ENCODE measurements around the gene IZUMO4.

IZUMO4 gene

GRCh38 chr19:2049741-2050348, 46.9 kb upstream of the IZUMO4 start:
- Histone ChIP-seq H3K36me3 (peaks cover 18% of the 10 kb centered on the region), H3K9me3 (no peaks in the 10 kb centered on the region), H3K27me3 (no peaks in the 10 kb centered on the region), H3K4me1 (peaks cover 7% of the 10 kb centered on the region), H3K4me3 (ENCODE audit: low read depth, low read length) (peak overlapping the region; percentile 92)
- peak; percentile 71 for DNase-seq
- TF ChIP-seq, protein P1, sequence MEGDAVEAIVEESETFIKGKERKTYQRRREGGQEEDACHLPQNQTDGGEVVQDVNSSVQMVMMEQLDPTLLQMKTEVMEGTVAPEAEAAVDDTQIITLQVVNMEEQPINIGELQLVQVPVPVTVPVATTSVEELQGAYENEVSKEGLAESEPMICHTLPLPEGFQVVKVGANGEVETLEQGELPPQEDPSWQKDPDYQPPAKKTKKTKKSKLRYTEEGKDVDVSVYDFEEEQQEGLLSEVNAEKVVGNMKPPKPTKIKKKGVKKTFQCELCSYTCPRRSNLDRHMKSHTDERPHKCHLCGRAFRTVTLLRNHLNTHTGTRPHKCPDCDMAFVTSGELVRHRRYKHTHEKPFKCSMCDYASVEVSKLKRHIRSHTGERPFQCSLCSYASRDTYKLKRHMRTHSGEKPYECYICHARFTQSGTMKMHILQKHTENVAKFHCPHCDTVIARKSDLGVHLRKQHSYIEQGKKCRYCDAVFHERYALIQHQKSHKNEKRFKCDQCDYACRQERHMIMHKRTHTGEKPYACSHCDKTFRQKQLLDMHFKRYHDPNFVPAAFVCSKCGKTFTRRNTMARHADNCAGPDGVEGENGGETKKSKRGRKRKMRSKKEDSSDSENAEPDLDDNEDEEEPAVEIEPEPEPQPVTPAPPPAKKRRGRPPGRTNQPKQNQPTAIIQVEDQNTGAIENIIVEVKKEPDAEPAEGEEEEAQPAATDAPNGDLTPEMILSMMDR (IDR thresholded peaks at IDR 0.05; ENCODE audit: low read depth, low read length) = no peak

GRCh38 chr19:2050349-2050990, 46.2 kb upstream of the IZUMO4 start:
- no peak for DNase-seq
- H3K36me3 ChIP-seq = peaks cover 17% of the 10 kb centered on the region
- TF ChIP-seq, protein P1 (IDR thresholded peaks at IDR 0.05; ENCODE audit: low read depth, low read length) = no peak
- H3K4me3 ChIP-seq (ENCODE audit: low read depth, low read length) = peak overlapping the region; percentile 92
- H3K4me1 ChIP-seq = peaks cover 7% of the 10 kb centered on the region
- H3K9me3 ChIP-seq = no peaks in the 10 kb centered on the region
- H3K27me3 ChIP-seq = no peaks in the 10 kb centered on the region

DNA sequence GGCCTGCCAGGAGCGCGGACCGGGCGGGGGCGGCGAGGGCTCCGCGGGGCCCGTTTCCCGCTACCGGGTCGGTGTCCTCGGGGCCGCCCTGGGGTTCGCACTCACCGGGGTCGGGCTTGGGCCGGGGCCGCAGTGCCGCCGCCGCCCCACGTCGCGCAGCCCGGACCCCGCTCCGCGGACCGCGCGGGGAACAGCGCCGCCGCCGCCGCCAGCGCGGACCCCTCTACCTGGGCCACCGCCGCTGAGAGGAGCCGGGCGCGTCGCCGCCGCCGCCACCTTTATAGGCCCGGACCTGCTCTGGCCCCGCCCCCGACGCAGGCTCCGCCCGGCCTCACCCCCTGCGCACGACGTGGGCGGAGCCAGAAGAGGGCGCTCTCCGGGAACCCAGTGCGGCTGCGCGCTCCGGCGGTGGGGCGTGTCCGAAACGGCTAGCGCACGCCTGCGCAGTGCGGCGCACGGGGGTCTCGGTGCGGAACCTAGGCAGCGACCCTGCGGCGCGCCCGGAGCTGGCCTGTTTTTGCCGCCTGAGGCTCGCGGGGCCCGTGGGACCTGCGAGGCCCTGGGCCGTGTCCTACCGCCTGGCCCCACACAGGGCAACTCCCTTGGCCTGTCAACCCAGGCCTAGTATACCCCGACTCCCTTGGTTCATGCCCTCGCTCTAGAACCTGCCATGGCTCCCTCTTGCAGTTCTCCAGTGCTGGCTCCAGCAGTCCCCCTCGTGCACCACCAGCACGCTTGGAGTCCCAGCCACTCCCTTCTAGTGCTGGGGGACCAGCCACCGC, 45.5 kb upstream of the IZUMO4 start, which contains the start of gene MKNK2:
TSS of gene MKNK2 (minus strand) at position 254 of the 782 bp plus-strand sequence. CDS start 393 bp downstream, outside the sequence.
- Histone ChIP-seq H3K9me3 (no peaks in the 10 kb centered on the region), H3K4me3 (ENCODE audit: low read depth, low read length) (peak within 1 kb of the TSS; percentile 92), H3K36me3 (peaks cover 10% of the 10 kb centered on the region), H3K27me3 (no peaks in the 10 kb centered on the region), H3K4me1 (peaks cover 7% of the 10 kb centered on the region)
- TF ChIP-seq, protein P1 (IDR thresholded peaks at IDR 0.05; ENCODE audit: low read depth, low read length) = peak; percentile 44
- peak; percentile 96 for DNase-seq

DNA sequence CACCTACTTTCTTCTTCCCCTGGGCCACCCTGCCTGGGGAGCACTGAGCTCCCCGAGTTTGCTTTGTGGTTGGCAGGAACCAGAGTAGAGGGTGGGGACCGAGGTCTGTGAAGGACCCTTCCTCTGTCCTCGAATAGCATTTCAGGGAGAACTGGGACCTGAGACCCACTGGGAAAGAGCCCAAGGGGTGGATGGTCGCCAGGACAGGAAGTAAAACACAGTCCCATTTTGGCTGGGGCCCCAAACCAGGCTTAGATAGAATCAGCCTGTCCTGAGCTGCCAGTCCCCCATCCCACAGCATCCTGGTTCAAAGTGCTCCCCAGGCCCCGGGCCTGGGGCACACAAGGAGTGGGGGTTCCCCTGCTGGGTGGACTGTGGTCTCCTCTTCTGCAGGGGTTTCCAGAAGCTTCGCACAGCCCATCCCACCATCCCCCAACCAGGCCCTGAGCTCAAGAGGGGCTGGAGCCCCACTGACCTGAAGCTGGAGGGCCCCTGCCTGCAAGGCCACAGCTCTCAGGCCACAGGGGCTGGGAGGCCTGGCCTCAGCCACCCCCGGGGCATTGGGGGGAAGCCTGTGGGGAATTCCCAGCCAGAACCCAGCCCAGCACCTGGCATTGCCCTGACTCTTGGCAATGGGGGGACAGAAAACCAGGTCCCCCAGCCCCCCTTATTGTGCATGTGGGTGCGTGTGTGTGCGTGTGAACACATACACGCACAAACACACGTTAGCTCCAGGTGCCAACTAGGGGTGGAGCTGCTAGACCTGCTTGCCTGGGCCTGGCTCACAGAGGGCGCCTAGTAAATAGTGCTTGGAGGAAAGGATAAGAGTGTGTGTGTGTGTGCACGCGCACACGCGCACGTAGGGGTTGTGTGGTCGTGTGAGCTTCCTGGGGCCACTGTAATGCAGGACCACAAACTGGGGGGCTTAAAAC, 44.7 kb upstream of the IZUMO4 start:
- no peak for DNase-seq
- TF ChIP-seq, protein P1 (IDR thresholded peaks at IDR 0.05; ENCODE audit: low read depth, low read length) = no peak
- H3K4me1 ChIP-seq = peaks cover 7% of the 10 kb centered on the region
- H3K9me3 ChIP-seq = no peaks in the 10 kb centered on the region
- H3K4me3 ChIP-seq (ENCODE audit: low read depth, low read length) = no peak overlapping the region; the same call in 1 of the 2 replicates
- no peaks in the 10 kb centered on the region for H3K27me3 ChIP-seq
- H3K36me3 ChIP-seq = peaks cover 9% of the 10 kb centered on the region; the same call in 1 of the 2 replicates

DNA sequence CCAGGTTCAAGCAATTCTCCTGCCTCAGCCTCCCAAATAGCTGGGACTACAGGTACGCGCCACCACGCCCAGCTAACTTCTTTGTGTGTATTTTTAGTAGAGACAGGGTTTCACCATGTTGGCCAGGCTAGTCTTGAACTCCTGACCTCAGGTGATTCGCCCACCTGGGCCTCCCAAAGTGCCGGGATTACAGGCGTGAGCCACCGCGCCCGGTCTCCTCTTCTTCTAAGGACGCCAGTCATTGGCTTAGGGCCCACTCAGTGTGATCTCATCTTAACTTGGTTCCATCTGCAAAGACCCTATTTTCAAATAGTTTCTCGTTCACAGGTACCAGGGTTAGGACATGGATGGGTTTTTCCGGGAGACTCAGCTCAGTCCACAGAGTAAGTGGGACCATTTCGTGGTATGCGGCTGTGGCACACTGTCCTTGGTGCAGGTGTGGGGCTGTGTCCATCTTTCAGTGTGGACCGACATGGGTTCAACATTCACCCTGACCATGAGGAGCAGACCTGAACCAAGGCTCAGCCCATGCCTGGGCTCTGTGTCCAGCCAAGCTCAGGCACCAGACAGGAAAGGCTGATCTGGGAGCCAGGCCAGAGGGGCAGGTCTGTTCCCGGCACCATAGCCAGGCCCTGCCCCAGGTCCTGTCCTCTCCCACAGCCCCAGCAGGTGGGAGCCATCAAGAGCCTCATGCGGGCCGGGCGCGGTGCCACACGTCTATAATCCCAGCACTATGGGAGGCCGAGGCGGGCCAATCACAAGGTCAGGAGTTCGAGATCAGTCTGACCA, 42.9 kb upstream of the IZUMO4 start:
- no peaks in the 10 kb centered on the region for H3K9me3 ChIP-seq
- TF ChIP-seq, protein P1 (IDR thresholded peaks at IDR 0.05; ENCODE audit: low read depth, low read length) = no peak
- peak; percentile 19 for DNase-seq
- no peak overlapping the region for H3K4me3 ChIP-seq (ENCODE audit: low read depth, low read length)
- H3K36me3 ChIP-seq = peaks cover 5% of the 10 kb centered on the region; the same call in 1 of the 2 replicates
- peaks cover 7% of the 10 kb centered on the region for H3K4me1 ChIP-seq
- H3K27me3 ChIP-seq = no peaks in the 10 kb centered on the region
